DND-41 (cell line): ENCODE data around the gene ZER1.

Source experiments
- ATAC-seq: fragments of 200-7000 bp; cut with Tn5 transposase; 3 replicates; pipeline ENCODE4 v1.9.1; 2021; ENCODE audit warnings: low read depth; ENCODE audit not compliant: insufficient read depth
- DNase-seq: peaks from one replicate; pipeline ENCODE4 v3.0.0-alpha.2; 2020
- H2AFZ ChIP-seq: 2 replicates; pipeline ENCODE4 v1.6.0; 2012; ENCODE audit warnings: low read depth, low read length
- H3K27ac ChIP-seq: 2 replicates; pipeline ENCODE4 v1.5.1; 2012; ENCODE audit warnings: low read length, inconsistent platforms
- H3K27me3 ChIP-seq: fragments of 200-600 bp; sonication (generic); 2 replicates; pipeline ENCODE4 v1.6.0; 2012; ENCODE audit warnings: low read length, mild to moderate bottlenecking, inconsistent platforms; ENCODE audit not compliant: insufficient read depth, poor library complexity
- H3K36me3 ChIP-seq: 2 replicates; pipeline ENCODE4 v1.5.1; 2012; ENCODE audit warnings: low read length, inconsistent platforms; ENCODE audit not compliant: insufficient read depth
- H3K4me1 ChIP-seq: 2 replicates; pipeline ENCODE4 v1.5.1; 2012; ENCODE audit warnings: mild to moderate bottlenecking, low read length; ENCODE audit not compliant: insufficient read depth
- H3K4me2 ChIP-seq: 2 replicates; pipeline ENCODE4 v1.6.0; 2012; ENCODE audit warnings: mild to moderate bottlenecking, moderate library complexity, low read length, inconsistent platforms; ENCODE audit not compliant: insufficient read depth
- H3K4me3 ChIP-seq, 2 experiments: fragments of 200-600 bp in 1 of 2; shearing (Covaris generic) in 1 of 2; 2 replicates each; pipeline ENCODE4 v1.5.1; 2012 to 2016; ENCODE audit warnings: inconsistent platforms in 2 of 2, low read length in 2 of 2, mild to moderate bottlenecking in 2 of 2, low read depth in 1 of 2, moderate library complexity in 1 of 2
- H3K79me2 ChIP-seq: 2 replicates; pipeline ENCODE4 v1.6.0; 2012; ENCODE audit warnings: low read length, inconsistent platforms; ENCODE audit not compliant: insufficient read depth
- H3K9ac ChIP-seq: 2 replicates; pipeline ENCODE4 v1.6.0; 2012; ENCODE audit warnings: low read depth, mild to moderate bottlenecking, inconsistent platforms, low read length, moderate library complexity
- H3K9me3 ChIP-seq: 2 replicates; pipeline ENCODE4 v1.5.1; 2012; ENCODE audit warnings: low read length, moderate library complexity, mild to moderate bottlenecking, inconsistent platforms; ENCODE audit not compliant: insufficient read depth, severe bottlenecking
- H4K20me1 ChIP-seq: 2 replicates; pipeline ENCODE4 v1.6.0; 2012; ENCODE audit warnings: low read length; ENCODE audit not compliant: insufficient read depth
- EZH2 ChIP-seq: IDR thresholded peaks from 3 replicates; pipeline ENCODE4 v1.6.1; 2012; ENCODE audit warnings: borderline replicate concordance, low read depth, mild to moderate bottlenecking, moderate library complexity, low read length, inconsistent platforms; ENCODE audit not compliant: severe bottlenecking
- TF ChIP-seq, protein P1 (sequence below): IDR thresholded peaks from 2 replicates; pipeline ENCODE4 v1.5.1; 2012; ENCODE audit warnings: borderline replicate concordance, low read length, moderate library complexity, mild to moderate bottlenecking; ENCODE audit not compliant: poor library complexity, severe bottlenecking; ENCODE audit errors: extremely low read depth

Gene ZER1

DNA sequence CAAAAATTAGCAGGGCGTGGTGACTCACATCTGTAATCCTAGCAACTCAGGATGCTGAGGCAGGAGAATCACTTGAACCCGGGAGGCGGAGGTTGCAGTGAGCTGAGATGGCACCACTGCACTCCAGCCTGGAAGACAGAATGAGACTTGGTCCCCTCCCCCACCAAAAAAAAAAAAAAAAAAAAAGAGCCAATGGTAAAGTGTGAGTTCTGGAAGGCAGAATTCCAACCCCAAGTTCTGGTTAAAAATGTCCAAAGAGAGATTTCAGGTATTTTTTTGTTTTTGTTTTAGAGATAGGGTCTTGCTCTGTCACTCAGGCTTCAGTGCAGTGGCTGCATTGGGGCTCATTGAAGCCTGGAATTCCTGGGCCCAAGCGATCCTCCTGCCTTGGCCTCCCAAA is 84.3 kb downstream of the ZER1 start:
- TF ChIP-seq, protein P1, sequence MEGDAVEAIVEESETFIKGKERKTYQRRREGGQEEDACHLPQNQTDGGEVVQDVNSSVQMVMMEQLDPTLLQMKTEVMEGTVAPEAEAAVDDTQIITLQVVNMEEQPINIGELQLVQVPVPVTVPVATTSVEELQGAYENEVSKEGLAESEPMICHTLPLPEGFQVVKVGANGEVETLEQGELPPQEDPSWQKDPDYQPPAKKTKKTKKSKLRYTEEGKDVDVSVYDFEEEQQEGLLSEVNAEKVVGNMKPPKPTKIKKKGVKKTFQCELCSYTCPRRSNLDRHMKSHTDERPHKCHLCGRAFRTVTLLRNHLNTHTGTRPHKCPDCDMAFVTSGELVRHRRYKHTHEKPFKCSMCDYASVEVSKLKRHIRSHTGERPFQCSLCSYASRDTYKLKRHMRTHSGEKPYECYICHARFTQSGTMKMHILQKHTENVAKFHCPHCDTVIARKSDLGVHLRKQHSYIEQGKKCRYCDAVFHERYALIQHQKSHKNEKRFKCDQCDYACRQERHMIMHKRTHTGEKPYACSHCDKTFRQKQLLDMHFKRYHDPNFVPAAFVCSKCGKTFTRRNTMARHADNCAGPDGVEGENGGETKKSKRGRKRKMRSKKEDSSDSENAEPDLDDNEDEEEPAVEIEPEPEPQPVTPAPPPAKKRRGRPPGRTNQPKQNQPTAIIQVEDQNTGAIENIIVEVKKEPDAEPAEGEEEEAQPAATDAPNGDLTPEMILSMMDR: no peak
- no peak for TF ChIP-seq EZH2
- H3K27ac ChIP-seq: no peak overlapping the region
- no peak for ATAC-seq
- no peaks in the 10 kb centered on the region for H3K27me3 ChIP-seq
- peaks cover 21% of the 10 kb centered on the region for H4K20me1 ChIP-seq
- peaks cover 68% of the 10 kb centered on the region for H3K4me1 ChIP-seq
- no peak for DNase-seq
- no peak overlapping the region for H2AFZ ChIP-seq
- no peak overlapping the region for H3K9ac ChIP-seq
- H3K4me3 ChIP-seq: no peak overlapping the region
- H3K4me2 ChIP-seq: no peak overlapping the region
- H3K79me2 ChIP-seq: peaks cover 48% of the 10 kb centered on the region
- H3K36me3 ChIP-seq: peaks cover 25% of the 10 kb centered on the region
- H3K9me3 ChIP-seq: no peaks in the 10 kb centered on the region

DNA sequence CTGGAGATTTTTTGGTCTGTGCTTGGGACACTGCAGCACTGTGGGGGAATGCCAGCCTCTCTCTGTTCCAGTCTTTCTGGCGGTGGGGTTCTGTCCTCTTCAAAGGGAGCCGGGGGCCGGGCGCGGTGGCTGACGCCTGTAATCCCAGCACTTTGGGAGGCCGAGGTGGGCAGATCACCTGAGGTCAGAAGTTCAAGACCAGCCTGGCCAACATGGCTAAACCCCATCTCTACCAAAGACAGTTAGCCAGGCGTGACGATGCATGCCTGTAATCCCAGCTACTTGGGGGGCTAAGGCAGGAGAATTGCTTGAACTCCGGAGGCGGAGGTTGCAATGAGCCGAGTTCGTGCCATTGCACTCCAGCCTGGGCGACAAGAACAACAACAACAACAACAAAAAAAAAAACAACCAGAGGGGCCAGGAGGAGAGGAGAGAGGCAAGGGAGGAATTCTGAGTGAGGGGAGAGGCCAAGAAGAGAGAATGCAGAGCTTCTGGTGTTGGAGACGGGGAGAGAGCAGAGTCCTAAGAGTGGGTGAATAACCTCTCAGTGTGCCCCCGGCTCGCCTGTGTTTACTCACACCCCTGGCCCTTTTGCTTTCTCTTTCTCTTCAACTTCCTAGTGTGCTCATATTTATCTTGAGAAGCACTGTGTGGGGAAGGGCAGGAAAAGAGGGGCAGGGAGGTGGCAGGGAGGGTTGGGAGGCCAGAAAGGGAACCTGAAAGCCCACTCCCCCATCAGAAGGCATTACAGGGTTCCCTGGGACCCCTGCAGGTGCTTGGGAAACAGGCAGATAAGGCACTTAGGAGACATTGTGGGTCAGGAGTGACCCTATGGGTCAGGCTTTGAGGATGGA is 85.9 kb downstream of the ZER1 start:
- Histone ChIP-seq H3K27ac (peak overlapping the region; percentile 82), H3K27me3 (no peaks in the 10 kb centered on the region), H4K20me1 (peaks cover 7% of the 10 kb centered on the region), H2AFZ (peak overlapping the region; percentile 80), H3K4me3 (peak overlapping the region in 1 of 2 experiments; percentile 48; a peak in 1 of 4 replicates), H3K9ac (peak overlapping the region; percentile 68), H3K4me2 (peak overlapping the region; percentile 75), H3K4me1 (peaks cover 54% of the 10 kb centered on the region), H3K79me2 (peaks cover 33% of the 10 kb centered on the region), H3K9me3 (no peaks in the 10 kb centered on the region), H3K36me3 (peaks cover 9% of the 10 kb centered on the region)
- TF ChIP-seq EZH2: no peak
- TF ChIP-seq, protein P1: no peak
- DNase-seq (peak; percentile 54), ATAC-seq (peak; percentile 37)

DNA sequence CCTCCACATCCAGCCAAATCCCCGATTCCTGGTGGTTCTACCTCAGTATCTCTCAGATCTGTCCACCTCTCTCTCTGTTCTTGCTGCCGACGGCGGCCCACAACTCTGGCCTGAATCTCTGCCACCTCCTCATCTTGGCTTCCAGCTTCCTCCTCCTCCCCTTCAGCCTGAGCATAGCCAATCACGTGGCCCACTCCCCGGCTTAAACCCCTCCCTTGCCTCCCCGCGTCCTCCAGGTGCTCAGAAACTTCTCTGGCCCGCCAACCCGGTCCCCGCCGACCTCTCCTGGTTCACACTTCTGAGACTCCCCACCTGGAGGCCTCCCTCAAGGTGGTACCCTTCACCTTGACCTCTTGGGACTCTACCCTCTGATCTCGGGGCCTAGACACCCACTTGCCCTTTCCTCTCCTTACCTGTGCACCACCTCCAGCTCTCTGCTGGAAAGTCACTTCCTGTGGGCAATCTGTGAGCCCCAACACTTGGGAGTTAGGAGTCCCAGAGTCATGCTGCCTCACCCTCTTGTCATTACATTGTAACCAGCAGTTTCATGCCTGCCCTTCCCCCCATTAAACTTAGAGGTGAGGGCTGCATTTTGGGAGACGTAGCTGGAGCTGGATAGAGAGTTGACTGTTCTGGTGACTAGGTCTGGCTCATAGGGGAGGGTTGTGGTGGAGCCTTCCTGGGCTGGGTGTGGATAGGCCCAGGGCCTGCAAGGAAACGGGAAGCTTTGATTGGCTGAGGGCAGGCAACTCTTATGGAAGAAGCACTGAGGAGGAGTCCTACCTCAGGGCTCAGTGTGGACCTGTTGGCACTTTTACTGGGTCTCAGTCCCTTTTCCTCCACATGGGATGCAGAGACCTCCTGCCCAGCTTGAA is 87.2 kb downstream of the ZER1 start:
- peak overlapping the region; percentile 68 for H3K9ac ChIP-seq
- ATAC-seq (peak; percentile 57), DNase-seq (peak; percentile 79)
- H3K27me3 ChIP-seq: no peaks in the 10 kb centered on the region
- H3K4me1 ChIP-seq: peaks cover 50% of the 10 kb centered on the region
- H3K79me2 ChIP-seq: peaks cover 22% of the 10 kb centered on the region
- H2AFZ ChIP-seq: peak overlapping the region; percentile 82
- no peaks in the 10 kb centered on the region for H3K9me3 ChIP-seq
- H4K20me1 ChIP-seq: no peaks in the 10 kb centered on the region
- peak overlapping the region; percentile 51 to 66; a peak in 3 of 4 replicates for H3K4me3 ChIP-seq
- no peaks in the 10 kb centered on the region for H3K36me3 ChIP-seq
- TF ChIP-seq, protein P1: no peak
- H3K27ac ChIP-seq: peak overlapping the region; percentile 68
- peak overlapping the region; percentile 75 for H3K4me2 ChIP-seq
